ENCODE data around the gene PRDX4. TPM values are rescaled to one million over a fixed set of nuclear protein-coding genes. Genes with fewer than 3 reads are reported as not detected.
"Not testable (repeated sequence)": the region's sequence is repeated elsewhere in the genome, so short reads cannot be mapped to it uniquely, and the experiment has no call there.

PRDX4 gene
- total RNA-seq, 4 donors from 2014 or later, result 47.6 to 126 (median 74.3) TPM

DNA sequence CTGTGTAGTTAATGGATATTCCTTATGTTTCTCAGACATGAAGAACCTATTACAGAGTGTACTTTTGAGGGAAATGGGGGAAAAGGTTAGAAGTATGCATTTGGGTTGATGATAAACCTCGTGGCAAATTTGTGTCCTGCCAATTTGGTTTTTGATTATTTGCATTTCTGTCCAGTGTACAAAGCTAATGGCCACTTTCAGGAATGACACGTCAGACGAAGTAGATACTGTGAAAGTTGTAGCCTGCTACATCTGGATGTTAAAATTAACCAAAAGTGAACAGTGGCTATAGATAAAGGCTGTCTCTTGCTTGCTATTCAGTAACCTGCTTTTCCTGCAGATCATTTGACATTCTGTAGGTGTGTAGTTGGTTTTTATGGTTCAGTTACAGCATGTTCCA, 1.0 kb downstream of the PRDX4 start:
- 0 to 37% methylated on average over 3 of the region's 3 CpGs for WGBS, 2 donors (ENCODE audit: low coverage in 1 of 2)
- no peaks in the 10 kb centered on the region for H3K9me3 ChIP-seq
- no peaks in the 10 kb centered on the region for H3K27me3 ChIP-seq
- H3K36me3 ChIP-seq, result peaks cover 0 to 7% of the 10 kb centered on the region in 2 donors
- no peak for ATAC-seq
- H3K4me3 ChIP-seq, result peak overlapping the region; percentile 66 to 67
- H3K4me1 ChIP-seq, result peaks cover 0 to 23% (median 0%) of the 10 kb centered on the region in 3 donors
- H3K27ac ChIP-seq, result peak overlapping the region in 3 of 4 donors; percentile 81 to 88 (median 81)
- TF ChIP-seq EP300 (IDR thresholded peaks at IDR 0.05) (no peak), POLR2A (IDR thresholded peaks at IDR 0.05) (no peak), POLR2AphosphoS5 (IDR thresholded peaks at IDR 0.05) (no peak), CTCF (IDR thresholded peaks at IDR 0.05) (no peak)

DNA sequence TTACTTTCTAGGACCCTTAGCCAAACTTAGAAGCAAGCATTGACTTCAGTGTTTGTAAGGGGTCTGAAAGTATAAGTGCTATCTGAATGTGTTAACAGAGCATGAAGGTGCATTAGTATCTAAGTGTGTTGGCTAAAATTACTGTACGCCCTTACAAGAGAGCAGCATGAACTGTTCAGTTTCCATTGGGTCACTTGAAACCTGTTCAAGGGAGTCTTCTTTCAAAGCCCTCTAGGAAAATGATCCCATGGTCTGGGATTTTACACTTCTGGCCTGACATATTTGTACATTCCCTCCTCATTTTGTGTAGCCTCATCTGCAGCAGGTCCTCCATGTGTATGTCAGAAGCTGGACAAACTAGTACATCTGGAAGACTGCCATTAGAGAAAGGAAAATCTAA, 3.2 kb downstream of the PRDX4 start:
- TF ChIP-seq POLR2AphosphoS5 (IDR thresholded peaks at IDR 0.05) (no peak), POLR2A (IDR thresholded peaks at IDR 0.05) (no peak), CTCF (IDR thresholded peaks at IDR 0.05) (no peak), EP300 (IDR thresholded peaks at IDR 0.05) (no peak)
- Histone ChIP-seq H3K27me3 (no peaks in the 10 kb centered on the region), H3K4me3 (no peak overlapping the region), H3K36me3 (peaks cover 0 to 8% of the 10 kb centered on the region in 2 donors), H3K4me1 (peaks cover 0 to 23% (median 0%) of the 10 kb centered on the region in 3 donors), H3K9me3 (no peaks in the 10 kb centered on the region), H3K27ac (no peak overlapping the region)
- no peak for ATAC-seq
- 80 to 88% methylated on average over 1 of the region's 1 CpG for WGBS, 2 donors (ENCODE audit: low coverage in 1 of 2)

DNA sequence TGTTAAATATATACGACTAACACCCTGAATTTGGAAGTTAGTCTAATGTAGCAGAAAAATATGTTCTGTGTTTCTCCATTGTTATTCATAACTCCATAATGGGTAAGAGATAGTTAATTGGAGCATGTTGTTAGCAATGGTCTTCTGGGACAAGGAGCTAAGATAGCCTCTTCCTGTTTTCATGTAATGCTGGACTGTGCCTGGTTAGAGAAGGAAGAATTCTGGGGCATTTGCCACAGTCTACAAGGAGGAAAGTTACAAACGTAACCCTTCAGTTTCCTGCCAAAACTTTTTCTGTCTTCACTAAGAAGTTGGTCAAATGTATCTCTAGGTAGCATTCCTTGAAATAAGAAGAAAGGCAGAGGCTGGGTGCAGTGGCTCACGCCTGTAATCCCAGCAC, 5.8 kb downstream of the PRDX4 start:
- no peak overlapping the region for H3K4me3 ChIP-seq
- no peak for ATAC-seq
- 68 to 89% methylated on average over 1 to 2 of the region's 3 CpGs for WGBS, 2 donors (ENCODE audit: low coverage in 1 of 2)
- H3K27ac ChIP-seq, result no peak overlapping the region
- TF ChIP-seq POLR2A (IDR thresholded peaks at IDR 0.05) (no peak), POLR2AphosphoS5 (IDR thresholded peaks at IDR 0.05) (no peak), CTCF (IDR thresholded peaks at IDR 0.05) (no peak), EP300 (IDR thresholded peaks at IDR 0.05) (no peak)
- H3K9me3 ChIP-seq, result no peaks in the 10 kb centered on the region
- no peaks in the 10 kb centered on the region for H3K27me3 ChIP-seq
- peaks cover 0 to 27% of the 10 kb centered on the region in 2 donors for H3K36me3 ChIP-seq
- peaks cover 0 to 13% (median 0%) of the 10 kb centered on the region in 3 donors for H3K4me1 ChIP-seq

DNA sequence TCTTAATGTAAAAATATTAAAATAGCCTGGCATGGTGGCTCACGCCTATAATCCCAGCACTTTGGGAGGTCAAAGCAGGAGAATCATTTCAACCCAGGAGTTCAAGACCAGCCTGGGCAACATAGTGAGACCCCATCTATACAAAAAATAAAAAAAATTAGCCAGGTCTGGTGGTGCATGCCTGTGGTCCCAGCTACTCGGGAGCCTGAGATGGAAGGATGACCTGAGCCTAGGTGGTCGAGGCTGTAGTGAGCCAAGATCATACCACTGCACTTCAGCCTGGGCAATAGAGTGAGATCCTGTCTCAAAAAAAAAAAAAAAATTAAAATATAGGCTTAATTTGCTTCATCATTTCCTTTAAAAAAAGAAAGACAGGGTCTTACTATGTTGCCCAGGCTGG, 9.2 kb downstream of the PRDX4 start:
- H3K27ac ChIP-seq, H3K4me3 ChIP-seq, H3K9me3 ChIP-seq, H3K4me1 ChIP-seq, H3K27me3 ChIP-seq, ATAC-seq: not testable (repeated sequence)
- H3K36me3 ChIP-seq, result peaks cover 0 to 51% of the 10 kb centered on the region in 2 donors
- 40 to 100% methylated on average over 1 of the region's 3 CpGs for WGBS, 2 donors (ENCODE audit: low coverage in 1 of 2)

- ATAC-seq, result no peak
- Histone ChIP-seq H3K27me3 (no peaks in the 10 kb centered on the region), H3K36me3 (peaks cover 0 to under 1% of the 10 kb centered on the region in 2 donors), H3K4me3 (no peak overlapping the region), H3K27ac (no peak overlapping the region), H3K9me3 (no peaks in the 10 kb centered on the region), H3K4me1 (no peaks in the 10 kb centered on the region)
- WGBS, 2 donors (ENCODE audit: low coverage in 1 of 2), result 40 to 69% methylated on average over 4 of the region's 8 CpGs
- TF ChIP-seq POLR2AphosphoS5 (IDR thresholded peaks at IDR 0.05) (no peak), POLR2A (IDR thresholded peaks at IDR 0.05) (no peak), CTCF (IDR thresholded peaks at IDR 0.05) (no peak), EP300 (IDR thresholded peaks at IDR 0.05) (no peak)
Measured at GRCh38 chrX:23692166-23692565, 24.9 kb downstream of the PRDX4 start.
